Measurements from ENCODE around the gene GARS1. TPM values are rescaled to one million over a fixed set of nuclear protein-coding genes. Genes with fewer than 3 reads are reported as not detected.

The GARS1 gene
- total RNA-seq, 2 donors from 2014 or later: 35.5 to 72.6 TPM

DNA sequence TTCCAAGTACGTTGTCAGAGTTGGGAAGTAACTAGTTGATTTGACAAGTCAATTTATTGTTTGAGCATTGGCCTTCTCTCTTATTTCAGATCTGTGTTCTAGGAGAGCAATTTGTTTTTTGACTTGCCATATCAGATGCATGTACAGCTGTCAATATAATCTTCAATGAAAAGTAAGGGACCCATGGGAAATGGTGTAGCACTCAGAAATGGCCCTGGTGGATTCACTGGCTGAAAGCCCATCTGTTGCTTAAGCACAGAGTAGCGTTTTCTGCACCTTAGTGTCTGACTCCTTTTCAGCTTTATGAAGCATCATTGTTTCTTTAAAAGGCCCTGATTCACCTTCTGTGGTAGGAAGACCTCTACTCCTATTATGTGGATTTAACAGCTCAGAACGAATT, 10.2 kb downstream of the GARS1 start:
- Histone ChIP-seq H3K36me3 (peaks cover 78% of the 10 kb centered on the region), H3K4me3 (no peak overlapping the region), H3K27ac (no peak overlapping the region), H3K4me1 (no peaks in the 10 kb centered on the region), H3K9me3 (no peaks in the 10 kb centered on the region), H3K27me3 (no peaks in the 10 kb centered on the region)
- TF ChIP-seq, protein P1, sequence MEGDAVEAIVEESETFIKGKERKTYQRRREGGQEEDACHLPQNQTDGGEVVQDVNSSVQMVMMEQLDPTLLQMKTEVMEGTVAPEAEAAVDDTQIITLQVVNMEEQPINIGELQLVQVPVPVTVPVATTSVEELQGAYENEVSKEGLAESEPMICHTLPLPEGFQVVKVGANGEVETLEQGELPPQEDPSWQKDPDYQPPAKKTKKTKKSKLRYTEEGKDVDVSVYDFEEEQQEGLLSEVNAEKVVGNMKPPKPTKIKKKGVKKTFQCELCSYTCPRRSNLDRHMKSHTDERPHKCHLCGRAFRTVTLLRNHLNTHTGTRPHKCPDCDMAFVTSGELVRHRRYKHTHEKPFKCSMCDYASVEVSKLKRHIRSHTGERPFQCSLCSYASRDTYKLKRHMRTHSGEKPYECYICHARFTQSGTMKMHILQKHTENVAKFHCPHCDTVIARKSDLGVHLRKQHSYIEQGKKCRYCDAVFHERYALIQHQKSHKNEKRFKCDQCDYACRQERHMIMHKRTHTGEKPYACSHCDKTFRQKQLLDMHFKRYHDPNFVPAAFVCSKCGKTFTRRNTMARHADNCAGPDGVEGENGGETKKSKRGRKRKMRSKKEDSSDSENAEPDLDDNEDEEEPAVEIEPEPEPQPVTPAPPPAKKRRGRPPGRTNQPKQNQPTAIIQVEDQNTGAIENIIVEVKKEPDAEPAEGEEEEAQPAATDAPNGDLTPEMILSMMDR (IDR thresholded peaks at IDR 0.05): no peak
- DNase-seq (ENCODE audit: low spot score): no peak

DNA sequence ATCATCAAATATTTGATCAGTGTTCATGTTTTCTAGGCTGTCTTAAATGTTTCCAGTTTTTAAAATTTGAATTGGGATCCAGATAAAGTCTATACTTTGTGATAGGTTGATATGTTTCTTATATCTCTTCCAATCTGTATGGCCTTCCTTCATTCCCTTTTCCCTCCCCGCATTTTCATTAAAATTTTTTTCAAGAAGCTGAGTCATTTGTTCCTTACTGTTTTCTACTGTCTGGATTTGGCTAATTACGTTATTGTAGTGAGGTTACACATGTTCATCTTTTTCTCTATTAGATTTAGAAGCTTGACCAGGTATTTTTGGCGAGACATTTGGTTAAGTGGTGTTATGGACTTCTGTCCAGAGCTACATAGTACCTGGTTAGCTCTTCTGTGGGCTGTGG, 11.2 kb downstream of the GARS1 start:
- Histone ChIP-seq H3K36me3 (peaks cover 78% of the 10 kb centered on the region), H3K27me3 (no peaks in the 10 kb centered on the region), H3K9me3 (no peaks in the 10 kb centered on the region), H3K27ac (no peak overlapping the region), H3K4me1 (no peaks in the 10 kb centered on the region), H3K4me3 (no peak overlapping the region)
- DNase-seq (ENCODE audit: low spot score): no peak
- TF ChIP-seq, protein P1 (IDR thresholded peaks at IDR 0.05): no peak

DNA sequence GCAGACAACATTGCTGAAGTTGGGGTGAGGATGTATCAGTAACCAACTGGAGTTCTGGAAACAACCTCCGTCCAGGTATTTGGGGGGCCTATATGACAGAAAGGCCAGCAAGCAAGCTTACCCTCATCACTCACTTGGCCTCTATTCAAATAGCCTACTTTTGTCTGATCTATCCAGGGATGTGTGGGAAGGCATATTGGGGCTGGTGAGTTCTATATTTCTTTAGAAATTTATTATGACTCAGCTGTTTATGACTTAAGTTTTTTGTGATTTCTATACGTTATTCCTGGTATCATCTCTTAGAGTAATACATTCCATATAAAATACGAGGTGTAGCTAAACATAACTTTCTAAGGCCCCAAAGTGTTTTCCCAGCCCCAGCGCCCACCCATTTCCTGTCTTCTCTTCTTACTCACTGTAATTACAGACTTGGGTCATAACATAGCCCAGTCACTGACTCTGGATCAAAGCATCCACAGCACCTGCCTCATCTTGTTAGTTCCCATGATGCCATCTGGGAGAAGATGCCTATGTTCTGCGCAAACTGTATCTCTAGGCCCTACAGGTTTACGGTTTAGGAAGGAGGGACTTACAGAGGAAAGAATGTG, 18.1 kb downstream of the GARS1 start:
- TF ChIP-seq, protein P1 (IDR thresholded peaks at IDR 0.05): no peak
- Histone ChIP-seq H3K9me3 (no peaks in the 10 kb centered on the region), H3K27ac (no peak overlapping the region), H3K4me3 (no peak overlapping the region), H3K4me1 (no peaks in the 10 kb centered on the region), H3K36me3 (peaks cover 83% of the 10 kb centered on the region), H3K27me3 (no peaks in the 10 kb centered on the region)
- no peak for DNase-seq (ENCODE audit: low spot score)

DNA sequence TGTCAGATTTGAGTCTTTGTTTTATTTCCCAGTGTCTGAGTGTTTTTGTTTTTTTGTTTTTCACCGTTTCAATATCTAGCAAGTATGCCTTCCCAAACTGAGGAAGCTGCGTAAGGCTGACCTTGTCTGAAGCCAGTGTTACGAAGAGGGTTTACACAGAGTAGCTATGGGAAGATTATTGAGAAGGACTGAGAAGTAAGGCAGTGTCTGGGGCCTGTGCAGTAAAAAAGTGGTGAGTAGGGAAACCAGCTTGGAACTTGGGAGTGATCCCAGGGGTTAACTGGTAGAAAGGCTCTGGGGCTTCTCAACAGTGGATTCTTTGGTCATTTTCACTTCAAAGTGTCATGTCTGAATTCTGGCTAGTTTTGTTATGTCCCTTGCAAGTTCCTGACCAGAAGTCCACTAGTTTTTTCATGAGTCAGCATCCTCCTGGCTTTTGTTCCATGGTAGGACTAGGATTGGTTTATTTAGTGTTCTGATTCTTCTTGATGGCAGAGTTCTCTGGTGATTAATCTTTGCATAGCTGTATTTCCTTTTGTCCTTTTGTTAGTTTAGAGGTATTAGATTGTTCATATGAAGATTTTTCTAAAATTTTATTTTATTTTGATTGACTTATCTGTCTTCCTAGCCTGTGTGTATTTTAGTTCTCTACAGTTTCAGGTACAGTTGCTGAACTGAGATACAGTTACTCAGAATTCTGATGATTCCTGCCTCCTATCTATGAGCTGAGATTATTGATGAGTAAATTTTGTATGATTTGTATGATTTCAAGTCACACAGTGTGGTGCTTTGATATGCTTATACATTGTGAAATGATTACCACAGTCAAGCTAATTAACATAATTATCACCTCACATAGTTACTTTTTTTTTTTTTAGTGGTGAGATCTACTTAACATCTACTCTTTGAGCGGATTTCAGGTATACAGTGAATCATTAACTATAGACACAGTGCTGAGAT, 19.0 kb downstream of the GARS1 start:
- H3K27ac ChIP-seq: no peak overlapping the region
- TF ChIP-seq, protein P1 (IDR thresholded peaks at IDR 0.05): no peak

DNA sequence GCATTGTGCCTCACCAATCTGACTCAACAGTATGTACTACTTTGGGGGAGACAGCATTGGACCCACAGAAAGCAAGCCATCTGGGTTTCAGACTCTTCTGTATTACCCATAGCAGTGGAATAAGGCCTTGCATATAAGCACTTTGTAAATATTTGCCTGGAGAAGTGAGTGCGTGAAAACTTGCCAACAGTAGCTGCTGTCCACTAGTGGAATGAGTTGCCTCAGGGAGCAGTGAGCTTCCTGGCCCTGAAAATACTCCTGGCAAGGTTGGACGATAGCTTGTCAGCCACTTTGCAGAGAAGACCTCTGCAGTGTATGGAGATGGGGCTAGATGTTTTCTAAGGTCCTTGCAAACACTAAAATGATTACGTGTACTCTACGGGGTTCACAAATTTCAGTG, 21.6 kb downstream of the GARS1 start:
- TF ChIP-seq, protein P1 (IDR thresholded peaks at IDR 0.05): no peak
- Histone ChIP-seq H3K36me3 (peaks cover 53% of the 10 kb centered on the region), H3K9me3 (no peaks in the 10 kb centered on the region), H3K4me1 (no peaks in the 10 kb centered on the region), H3K27ac (no peak overlapping the region), H3K4me3 (no peak overlapping the region), H3K27me3 (no peaks in the 10 kb centered on the region)
- no peak for DNase-seq (ENCODE audit: low spot score)

More for the DNA sequence above, 19.0 kb downstream of the GARS1 start:
- H3K4me3 ChIP-seq: no peak overlapping the region
- no peaks in the 10 kb centered on the region for H3K4me1 ChIP-seq
- H3K27me3 ChIP-seq: no peaks in the 10 kb centered on the region
- no peaks in the 10 kb centered on the region for H3K9me3 ChIP-seq
- no peak for DNase-seq (ENCODE audit: low spot score)
- H3K36me3 ChIP-seq: peaks cover 76% of the 10 kb centered on the region

Measured in right atrium auricular region (tissue), 2 donors.